ENCODE results near the gene OTULIN. TPM values are rescaled to one million over a fixed set of nuclear protein-coding genes. Genes with fewer than 3 reads are reported as not detected.

OTULIN gene
- total and polyA plus RNA-seq, 2 of the 4 experiments (the other 2 are of a cell fraction), result 6.9 to 19.5 TPM

DNA sequence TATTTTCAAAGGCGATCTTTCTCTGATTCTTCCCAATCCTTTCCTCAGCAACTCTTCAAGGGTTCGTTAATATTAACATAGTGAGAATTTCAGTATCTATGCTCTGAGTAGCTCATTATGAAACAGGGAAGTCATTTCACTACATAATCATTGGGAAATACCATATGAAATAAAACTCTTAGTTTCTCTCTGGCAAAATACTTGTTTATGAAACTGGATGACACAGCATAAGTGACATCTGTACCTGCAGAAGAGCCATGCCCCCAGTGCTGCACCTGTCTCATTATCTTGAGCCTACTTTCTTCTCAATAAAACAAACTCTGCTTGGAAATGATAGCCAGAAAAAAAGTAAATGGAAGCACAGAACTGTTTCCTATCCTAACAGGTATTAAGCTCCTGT is 33.8 kb upstream of the OTULIN start:
- Histone ChIP-seq H2AFZ (replicated peaks; ENCODE audit: low read length, poor library complexity) (no peak overlapping the region), H3K4me3 (ENCODE audit: insufficient read depth, low read depth, low read length) (no peak overlapping the region), H3K14ac (replicated peaks; ENCODE audit: low read depth, low read length) (no peak overlapping the region), H3K9me1 (ENCODE audit: insufficient read depth, low read length) (no peaks in the 10 kb centered on the region), H3K23ac (ENCODE audit: low read depth, low read length) (no peak overlapping the region), H4K20me1 (ENCODE audit: insufficient read depth, low read length) (no peaks in the 10 kb centered on the region), H3K9ac (ENCODE audit: low read depth, low read length) (no peak overlapping the region), H3K27me3 (ENCODE audit: control insufficient read depth, insufficient read depth, low read length) (no peaks in the 10 kb centered on the region; the same call in none of the 2 replicates), H3K36me3 (ENCODE audit: control insufficient read depth, insufficient read depth, low read length) (no peaks in the 10 kb centered on the region), H2AK9ac (replicated peaks; ENCODE audit: low read depth, low read length, poor library complexity) (no peak overlapping the region), H4K91ac (ENCODE audit: insufficient read depth, low read depth, low read length) (no peak overlapping the region), H4K8ac (ENCODE audit: low read depth in 2 of 2, low read length in 2 of 2) (no peak overlapping the region), H3K9me3 (ENCODE audit: control insufficient read depth, insufficient read depth, low read length) (no peaks in the 10 kb centered on the region), H2BK15ac (ENCODE audit: low read depth, low read length) (no peak overlapping the region), H3K27ac (ENCODE audit: insufficient read depth, low read length) (no peak overlapping the region), H3K4me2 (ENCODE audit: low read depth, low read length) (no peak overlapping the region), H4K5ac (ENCODE audit: low read depth, low read length) (no peak overlapping the region), H3K4ac (ENCODE audit: low read depth, low read length) (no peak overlapping the region), H2BK20ac (ENCODE audit: low read depth, low read length) (no peak overlapping the region), H3K4me1 (ENCODE audit: control insufficient read depth, insufficient read depth, low read length) (no peaks in the 10 kb centered on the region), H2AK5ac (ENCODE audit: low read depth, low read length) (no peak overlapping the region), H2BK120ac (ENCODE audit: low read depth, low read length) (no peak overlapping the region), H3K79me1 (ENCODE audit: low read depth in 1 of 2, low read length in 2 of 2) (no peaks in the 10 kb centered on the region), H2BK5ac (ENCODE audit: low read depth, low read length, poor library complexity, severe bottlenecking) (no peak overlapping the region), H3K56ac (ENCODE audit: extremely low read depth, insufficient read depth, low read length) (no peak overlapping the region), H3K18ac (ENCODE audit: low read depth, low read length) (no peak overlapping the region)
- BruUV-seq (replicated peaks), result no TSS peak
- DNase-seq, result no peak
- ChIA-PET CTCF (no interaction called here), POLR2A (ENCODE audit: unreplicated experiment) (no interaction called here)
- dilution Hi-C loops (cut with HindIII; ENCODE audit: low sequenced_read_pairs, unreplicated experiment), result no loop called here
- in situ Hi-C loops (cut with MboI; ENCODE audit: low sequenced_read_pairs), result no loop called here
- WGBS, 2 experiments (ENCODE audit: extremely low coverage in 2 of 2, insufficient read length in 1 of 2), result no CpG with 5 or more reads among the region's 2 CpGs
- no peak for ATAC-seq (ENCODE audit: low read depth)
- TF ChIP-seq USF2 (IDR thresholded peaks at IDR 0.05; ENCODE audit: low read depth, low read length) (no peak), MAFK (IDR thresholded peaks at IDR 0.05; ENCODE audit: low read depth, low read length) (no peak), RAD21 (IDR thresholded peaks at IDR 0.05; ENCODE audit: low read length) (no peak), FOS (IDR thresholded peaks at IDR 0.05; ENCODE audit: low read depth, low read length) (no peak), CEBPB (IDR thresholded peaks at IDR 0.05; ENCODE audit: low read depth, low read length) (no peak), ELK1 (IDR thresholded peaks at IDR 0.05; ENCODE audit: borderline replicate concordance, low read depth, low read length) (no peak), MAZ (IDR thresholded peaks at IDR 0.05; ENCODE audit: borderline replicate concordance, low read depth, low read length) (no peak), RFX5 (IDR thresholded peaks at IDR 0.05; ENCODE audit: low read depth, low read length) (no peak)
- intact Hi-C loops (cut with micrococcal nuclease), result no loop called here

All from IMR-90 (cell line).